Middle frontal gyrus (tissue), 1 donor: ENCODE results near the gene DPM3.
"Not testable (repeated sequence)": the region's sequence is repeated elsewhere in the genome, so short reads cannot be mapped to it uniquely, and the experiment has no call there.

Source experiments
- DNase-seq: peaks from one replicate; pipeline ENCODE4 v3.0.0-alpha.2; 2015; ENCODE audit warnings: low spot score; ENCODE audit errors: extremely low spot score

The DPM3 gene

DNA sequence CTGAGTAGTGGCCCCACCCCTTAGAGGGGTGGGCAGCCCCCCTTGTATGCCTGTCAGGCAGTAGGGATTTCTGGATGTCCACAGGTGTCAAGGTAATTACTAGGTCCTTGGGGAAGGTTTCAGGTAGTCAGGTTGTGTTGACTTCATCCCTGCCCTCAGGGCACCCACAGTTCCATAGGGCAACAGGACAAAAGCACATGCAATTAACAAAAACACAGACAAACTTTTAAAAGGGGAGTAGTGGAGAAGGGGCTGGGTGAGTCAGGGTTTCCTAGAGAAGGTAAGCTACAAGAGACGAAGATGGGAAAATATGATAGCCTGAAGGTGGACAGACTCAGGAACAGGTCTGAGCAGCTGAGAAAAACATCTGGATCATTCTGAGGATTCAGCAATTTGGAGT lies 18.7 kb upstream of the DPM3 start:
- no peak for DNase-seq

DNA sequence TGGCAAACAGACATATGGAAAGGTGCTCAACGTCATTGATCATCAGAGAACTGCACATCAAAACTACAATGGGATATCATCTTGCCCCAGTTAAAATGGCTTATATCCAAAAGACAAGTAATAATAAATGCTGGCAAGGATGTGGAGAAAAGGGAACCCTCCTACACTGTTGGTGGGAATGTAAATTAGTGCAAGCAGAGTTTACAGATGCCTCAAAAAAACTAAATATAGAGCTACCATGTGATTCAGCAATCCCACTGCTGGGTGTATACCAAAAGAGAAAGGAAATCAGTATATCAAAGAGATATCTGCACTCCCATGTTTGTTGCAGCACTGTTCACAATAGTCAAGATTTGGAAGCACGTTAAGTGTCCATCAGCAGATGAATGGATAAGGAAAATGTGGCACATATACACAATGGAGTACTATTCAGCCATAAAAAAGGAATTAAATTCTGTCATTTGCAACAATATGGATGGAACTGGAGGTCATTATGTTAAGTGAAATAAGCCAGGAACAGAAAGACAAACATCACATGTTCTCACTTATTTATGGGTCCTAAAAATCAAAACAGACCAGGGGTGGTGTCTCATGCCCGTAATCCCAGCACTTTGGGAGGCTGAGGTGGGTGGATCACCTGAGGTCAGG lies 15.8 kb upstream of the DPM3 start:
- not testable (repeated sequence) for DNase-seq

DNA sequence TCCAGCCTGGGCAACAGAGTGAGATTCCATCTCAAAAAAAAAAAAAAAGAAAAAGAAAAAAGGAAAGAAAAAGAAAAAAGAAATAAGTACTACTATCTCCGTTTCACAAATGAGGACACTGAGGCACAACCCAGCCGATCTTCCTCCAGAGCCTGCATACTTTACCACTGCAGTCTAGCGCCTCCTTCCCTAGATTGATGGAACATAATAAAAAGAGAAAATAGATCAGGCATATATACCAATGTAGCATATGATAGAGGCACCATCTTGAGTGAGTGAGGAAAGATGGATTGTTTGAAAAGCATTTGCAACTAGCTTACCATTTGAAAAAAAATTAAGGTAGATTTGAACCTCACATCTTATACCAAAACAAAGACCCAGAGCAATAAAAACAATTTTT lies 5.2 kb upstream of the DPM3 start:
- DNase-seq, result no peak

DNA sequence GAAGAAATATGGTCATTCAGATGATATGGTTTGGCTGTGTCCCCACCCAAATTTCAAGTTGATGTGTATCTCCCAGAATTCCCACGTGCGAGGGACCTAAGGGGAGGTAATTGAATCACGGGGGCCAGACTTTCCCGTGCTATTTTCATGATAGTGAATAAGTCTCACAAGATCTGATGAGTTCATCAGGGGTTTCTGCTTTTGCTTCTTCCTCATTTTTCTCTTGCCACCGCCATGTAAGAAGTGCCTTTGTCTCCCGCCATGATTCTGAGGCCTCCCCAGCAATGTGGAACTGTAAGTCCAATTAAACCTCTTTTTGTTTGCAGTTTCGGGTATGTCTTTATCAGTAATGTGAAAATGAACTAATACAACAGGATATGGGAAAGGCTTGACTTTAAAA lies 1.4 kb upstream of the DPM3 start:
- DNase-seq, result no peak

DNA sequence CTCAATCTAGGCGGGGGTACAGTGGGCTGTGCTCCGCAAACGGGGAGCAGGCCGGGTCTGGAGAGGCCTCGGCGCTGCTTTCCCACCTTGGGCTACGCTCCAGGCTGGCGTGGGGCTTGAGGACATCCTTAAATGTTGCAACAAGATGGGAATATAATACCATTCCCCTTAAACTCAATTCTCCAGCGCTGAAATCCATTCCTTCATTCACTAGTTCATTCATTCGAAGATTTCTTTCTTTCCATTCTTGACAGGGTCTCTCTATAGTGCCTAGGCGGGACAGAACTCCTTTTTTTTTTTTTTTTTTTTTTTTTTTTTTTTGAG lies 261 bp upstream of the DPM3 start:
- DNase-seq, result no peak

DNA sequence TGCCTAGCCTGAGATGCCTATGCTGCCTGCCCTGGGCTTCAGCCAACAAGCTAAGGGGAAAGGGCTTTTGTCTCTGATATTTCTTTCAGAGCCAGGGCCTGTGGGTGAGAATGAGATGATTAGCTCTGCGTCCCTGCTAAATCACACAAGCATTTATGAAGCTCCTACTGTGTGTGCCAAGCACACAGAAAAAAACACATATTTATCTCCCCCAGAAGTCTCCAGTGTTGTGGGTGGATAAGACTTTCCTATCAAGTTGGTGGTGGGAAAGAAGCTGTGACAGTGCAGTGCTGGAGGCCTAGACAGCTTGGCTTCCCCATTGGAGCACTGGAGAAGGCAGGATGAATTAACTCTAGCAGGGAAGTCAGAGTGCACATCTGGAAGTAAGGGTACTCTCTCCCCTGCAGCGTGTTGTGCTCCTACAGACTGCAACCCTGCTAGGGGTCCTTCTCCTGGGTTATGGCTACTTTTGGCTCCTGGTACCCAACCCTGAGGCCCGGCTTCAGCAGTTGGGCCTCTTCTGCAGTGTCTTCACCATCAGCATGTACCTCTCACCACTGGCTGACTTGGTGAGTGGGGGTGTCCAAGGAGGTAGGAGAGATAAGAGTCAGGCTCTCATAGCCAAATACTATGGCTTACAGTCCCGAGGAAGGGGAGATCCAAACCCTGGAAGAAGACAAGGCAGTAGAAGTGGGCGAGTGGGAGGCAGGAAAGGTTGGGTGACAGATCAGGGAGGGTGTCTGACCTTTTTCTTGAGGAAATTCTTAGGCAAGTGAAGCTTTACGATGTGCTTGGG lies 3.0 kb downstream of the DPM3 start:
- no peak for DNase-seq

DNA sequence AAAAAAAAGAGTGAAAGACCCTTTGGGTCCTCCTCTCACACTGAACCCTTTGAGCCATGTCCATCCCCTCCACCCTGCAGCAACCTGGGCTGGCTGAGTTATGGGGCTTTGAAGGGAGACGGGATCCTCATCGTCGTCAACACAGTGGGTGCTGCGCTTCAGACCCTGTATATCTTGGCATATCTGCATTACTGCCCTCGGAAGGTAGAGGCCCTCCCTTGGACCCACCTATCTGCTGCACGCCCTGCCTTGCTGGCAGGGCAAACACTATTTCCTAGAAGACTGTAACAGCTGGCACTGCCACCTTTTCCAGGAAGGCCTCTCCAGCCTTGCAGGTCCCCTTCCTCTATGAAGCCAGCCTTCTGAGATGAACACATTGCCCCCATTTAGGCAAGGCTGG lies 3.6 kb downstream of the DPM3 start:
- DNase-seq, result no peak

DNA sequence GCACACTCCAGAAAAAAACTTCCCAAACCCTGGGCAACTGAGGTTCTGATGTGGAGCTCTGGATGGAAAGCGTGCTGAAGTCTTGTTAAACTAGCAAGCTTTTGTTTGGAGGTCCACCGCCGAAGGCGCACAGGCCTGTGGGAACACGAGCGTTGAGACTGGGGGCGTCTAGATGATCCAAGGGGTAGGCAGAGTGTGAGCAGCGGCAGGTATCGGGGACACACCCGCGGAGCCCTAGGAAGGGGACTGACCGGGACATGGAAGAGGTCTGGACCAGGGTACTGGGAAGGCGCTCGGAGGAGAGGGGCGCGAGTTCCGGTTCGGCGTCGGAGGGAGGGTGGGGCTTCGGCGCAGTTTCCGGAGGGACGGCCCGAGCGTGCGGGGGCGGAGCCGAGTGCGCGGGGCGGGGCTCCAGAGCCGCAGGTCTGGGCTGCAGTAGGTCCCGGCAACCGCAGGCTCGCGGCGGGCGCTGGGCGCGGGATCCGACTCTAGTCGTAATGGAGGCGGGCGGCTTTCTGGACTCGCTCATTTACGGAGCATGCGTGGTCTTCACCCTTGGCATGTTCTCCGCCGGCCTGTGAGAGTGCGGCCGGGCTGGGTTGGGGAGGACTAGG lies 4.8 kb downstream of the DPM3 start, which contains the start of gene SLC50A1:
Gene SLC50A1 (plus strand): TSS at position 438 of the 614 bp plus-strand sequence. CDS start 60 bp downstream, at position 498.
- DNase-seq, result peak; percentile 82

DNA sequence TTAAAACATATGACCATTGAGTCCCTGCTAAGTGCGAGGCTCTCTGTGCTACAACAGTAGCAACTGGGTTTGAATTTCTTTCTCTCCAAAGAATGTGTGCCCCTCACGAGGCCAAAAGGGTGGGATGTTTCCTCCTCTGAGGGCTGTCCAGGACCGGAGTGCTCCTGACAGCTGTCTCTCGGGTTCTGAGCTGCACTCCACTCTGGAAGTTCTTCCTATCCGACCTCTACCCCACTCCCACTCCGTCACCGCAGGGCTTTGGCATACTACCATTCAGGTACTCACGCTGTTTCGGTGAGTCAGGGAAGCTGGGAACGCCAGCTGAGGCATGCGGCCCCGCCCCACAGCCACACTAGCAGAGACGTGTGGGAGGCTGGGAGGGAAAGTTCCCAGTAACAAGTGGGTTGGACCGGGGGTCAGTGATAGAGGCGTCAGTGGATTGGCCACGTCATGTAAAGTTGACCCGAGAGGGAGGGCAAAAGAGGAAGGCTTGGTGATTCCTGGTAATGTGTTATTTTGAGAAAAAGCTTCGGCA lies 5.4 kb downstream of the DPM3 start:
- DNase-seq, result no peak

DNA sequence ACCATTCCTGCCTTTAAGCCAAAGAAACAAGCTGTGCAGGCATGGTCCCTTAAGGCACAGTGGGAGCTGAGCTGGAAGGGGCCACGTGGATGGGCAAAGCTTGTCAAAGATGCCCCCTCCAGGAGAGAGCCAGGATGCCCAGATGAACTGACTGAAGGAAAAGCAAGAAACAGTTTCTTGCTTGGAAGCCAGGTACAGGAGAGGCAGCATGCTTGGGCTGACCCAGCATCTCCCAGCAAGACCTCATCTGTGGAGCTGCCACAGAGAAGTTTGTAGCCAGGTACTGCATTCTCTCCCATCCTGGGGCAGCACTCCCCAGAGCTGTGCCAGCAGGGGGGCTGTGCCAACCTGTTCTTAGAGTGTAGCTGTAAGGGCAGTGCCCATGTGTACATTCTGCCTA lies 6.0 kb downstream of the DPM3 start:
- no peak for DNase-seq

DNA sequence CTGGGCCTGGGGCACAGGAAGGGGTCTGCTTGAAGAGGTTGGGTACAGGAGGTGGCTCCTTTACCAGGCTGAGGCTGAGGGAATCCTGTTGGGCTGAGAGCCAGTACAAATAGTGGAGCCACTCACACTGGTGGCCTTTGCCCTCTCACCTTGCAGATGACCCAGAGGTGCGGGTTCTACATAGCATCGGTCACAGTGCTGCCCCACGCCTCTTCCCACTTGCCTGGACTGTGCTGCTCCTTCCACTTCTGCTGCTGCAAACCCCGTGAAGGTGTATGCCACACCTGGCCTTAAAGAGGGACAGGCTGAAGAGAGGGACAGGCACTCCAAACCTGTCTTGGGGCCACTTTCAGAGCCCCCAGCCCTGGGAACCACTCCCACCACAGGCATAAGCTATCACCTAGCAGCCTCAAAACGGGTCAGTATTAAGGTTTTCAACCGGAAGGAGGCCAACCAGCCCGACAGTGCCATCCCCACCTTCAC lies 6.5 kb downstream of the DPM3 start:
- no peak for DNase-seq

DNA sequence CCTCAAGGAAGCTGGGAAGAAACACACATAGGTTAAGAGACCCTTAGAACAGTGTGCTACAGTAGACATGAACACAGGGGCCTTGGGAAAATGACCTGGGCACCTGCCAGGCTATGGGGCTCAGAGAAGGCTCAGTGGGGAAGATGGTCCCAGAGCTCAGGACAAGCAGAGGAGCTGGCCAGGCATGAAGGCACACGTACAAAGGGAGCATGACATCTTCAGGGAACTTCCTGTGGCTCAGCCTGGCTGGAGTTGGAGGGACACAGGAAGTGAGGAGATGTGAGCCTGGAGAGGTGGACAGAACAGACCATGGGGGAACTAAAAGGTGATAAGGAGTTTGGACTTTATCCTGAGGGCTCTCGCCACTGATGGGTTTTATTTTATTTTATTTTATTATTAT lies 8.5 kb downstream of the DPM3 start:
- no peak for DNase-seq

DNA sequence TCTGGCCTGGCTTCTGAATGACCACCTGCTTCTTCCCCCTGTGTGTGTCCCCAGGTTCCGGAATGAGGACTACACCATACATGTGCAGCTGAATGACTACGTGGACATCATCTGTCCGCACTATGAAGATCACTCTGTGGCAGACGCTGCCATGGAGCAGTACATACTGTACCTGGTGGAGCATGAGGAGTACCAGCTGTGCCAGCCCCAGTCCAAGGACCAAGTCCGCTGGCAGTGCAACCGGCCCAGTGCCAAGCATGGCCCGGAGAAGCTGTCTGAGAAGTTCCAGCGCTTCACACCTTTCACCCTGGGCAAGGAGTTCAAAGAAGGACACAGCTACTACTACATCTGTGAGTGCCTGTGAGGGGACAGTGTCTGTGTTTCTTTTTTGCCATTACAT lies 9.0 kb downstream of the DPM3 start:
- no peak for DNase-seq

DNA sequence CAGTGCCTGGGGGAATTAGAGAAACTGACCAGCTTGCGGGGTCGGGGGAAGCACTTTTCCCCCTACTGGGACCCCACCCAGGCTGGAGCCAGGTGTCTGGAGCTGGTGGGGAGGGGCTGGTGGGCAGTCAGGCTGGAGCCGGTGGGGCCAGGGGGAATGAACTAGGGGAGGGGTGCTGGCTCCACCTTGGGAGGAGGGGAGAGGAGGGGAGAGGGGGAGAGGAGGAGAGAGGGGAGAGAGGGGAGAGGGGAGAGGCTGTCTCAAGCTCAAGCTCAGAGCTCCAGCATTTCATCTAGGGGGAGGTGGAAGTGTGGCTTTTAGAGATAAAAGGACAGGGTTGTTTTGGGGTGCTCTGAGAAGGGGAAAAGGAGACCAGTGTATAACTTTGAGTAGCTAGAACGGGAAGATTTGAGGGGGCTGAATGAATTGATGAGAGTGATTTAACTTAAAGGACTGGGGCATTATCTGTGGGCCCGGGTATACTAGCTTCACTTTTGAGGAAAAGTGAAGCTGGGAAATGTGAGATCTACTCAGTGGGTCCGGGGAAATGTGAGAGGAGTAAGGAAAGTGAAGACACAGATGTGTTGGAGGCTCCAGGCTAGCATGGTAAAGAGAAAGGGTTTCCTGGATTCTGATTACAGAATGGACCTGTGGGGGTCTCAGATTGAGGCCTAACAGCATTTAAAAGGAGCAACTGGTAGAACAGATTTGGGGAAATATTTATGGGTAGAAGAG lies 9.9 kb downstream of the DPM3 start:
- DNase-seq, result no peak

DNA sequence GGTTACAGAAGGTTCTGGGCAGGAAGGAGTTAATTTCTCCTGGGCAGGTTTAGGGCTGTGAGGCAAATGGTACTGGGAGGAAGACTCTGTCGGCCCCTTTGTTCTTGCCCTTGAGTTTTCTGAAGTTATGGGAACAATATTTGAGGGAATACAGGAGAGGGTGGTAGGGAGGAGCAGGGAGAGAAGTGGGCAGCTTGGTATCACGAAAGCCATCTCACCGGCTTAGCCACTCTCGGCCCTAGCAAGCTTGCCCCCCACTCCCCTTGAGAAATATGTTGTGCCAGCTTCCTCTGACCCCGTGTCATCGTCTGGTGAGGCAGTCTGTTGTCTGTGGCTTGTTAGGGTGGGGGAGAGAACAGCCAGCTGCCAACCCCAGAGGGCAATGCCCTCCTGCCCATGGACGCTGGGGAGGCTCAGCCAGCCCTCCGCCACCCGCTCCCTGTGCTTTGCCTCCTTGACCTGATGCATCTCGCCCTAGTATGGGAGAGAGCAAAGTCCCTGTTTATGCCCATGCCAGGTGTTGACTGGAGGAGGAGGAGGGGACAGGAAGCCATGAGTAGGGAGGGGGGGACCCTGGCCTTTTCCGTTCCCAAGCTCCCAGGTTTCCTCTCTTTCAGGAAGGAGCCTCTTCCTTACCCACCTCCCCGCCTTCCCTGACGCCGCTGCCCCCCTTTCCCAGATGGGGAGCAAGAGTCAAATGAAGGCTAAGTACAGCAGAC lies 11.4 kb downstream of the DPM3 start:
- no peak for DNase-seq

DNA sequence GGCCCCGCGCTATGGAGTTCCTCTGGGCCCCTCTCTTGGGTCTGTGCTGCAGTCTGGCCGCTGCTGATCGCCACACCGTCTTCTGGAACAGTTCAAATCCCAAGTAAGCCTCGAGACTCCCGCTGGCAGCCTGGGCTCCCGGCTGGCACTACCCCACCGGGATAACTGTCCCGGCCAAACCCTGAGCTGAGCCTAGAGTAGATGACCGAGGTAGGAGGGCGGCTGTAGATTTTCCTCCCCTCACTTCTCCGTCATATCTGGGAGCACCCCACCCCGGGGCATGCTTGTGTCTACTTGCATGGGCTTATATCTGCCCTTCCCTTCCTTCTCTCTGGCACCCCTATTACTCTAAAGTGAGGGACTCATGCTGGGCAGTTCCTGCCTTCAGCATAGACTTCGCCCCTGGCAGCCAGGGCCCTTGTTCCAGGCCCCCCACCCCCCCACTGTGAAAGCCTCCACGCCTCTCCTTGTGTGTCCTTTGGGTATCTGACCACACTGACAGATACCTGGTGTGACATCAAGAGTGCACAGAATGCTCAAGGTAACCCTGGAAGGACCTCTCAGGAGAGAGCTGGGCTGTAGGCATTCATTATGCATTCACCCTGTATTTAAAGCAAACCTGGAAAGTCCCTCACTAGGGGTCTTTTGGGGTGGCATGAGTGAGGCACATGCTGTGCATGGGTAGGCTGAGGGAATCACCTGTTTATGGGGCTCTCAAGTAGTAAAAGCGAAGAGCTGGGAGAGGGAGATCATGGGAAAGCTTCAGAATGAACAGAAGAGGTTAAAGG lies 12.2 kb downstream of the DPM3 start:
- DNase-seq, result no peak

DNA sequence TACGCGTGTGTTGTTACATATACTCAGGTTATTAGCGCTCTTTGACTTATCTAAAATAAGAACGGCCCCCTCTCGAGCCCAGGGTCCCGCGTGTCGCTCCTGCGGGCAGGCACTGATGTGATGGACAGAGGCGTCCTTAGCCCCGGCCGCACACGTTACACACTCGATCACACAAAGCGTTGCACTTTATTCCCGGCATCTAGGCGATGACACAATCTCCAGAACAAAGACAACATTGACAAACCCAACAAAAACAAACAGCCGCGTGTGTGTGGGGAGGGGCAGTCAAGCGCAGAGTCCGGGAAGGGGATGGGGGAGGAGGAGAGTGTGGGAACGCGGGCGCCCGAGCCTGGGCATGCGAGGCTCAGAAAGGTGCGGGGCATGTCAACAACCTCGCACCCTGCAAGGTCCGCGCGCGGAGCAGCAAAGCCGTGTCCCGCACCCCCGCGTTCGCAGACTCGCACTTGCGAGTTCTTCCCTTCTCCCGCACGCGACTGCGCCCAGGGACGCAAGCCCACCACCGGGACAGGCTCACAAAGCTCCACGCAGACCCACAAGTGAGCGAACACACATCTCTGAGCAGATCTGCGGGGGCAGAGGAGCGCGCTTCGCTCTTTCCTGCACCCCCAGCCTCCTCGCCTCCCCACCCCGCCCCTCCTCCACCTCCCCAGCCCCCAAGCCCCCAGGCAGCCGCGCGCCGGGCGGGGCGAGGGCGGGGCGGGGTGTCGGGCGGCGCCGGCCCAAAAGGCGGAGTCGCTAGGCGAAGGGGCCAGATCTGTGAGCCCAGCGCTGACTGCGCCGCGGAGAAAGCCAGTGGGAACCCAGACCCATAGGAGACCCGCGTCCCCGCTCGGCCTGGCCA lies 13.0 kb downstream of the DPM3 start, which contains the start of gene EFNA1:
Gene EFNA1 (plus strand): TSS at position 772 of the 862 bp plus-strand sequence. CDS start 102 bp downstream, outside the sequence.
- peak; percentile 84 for DNase-seq

DNA sequence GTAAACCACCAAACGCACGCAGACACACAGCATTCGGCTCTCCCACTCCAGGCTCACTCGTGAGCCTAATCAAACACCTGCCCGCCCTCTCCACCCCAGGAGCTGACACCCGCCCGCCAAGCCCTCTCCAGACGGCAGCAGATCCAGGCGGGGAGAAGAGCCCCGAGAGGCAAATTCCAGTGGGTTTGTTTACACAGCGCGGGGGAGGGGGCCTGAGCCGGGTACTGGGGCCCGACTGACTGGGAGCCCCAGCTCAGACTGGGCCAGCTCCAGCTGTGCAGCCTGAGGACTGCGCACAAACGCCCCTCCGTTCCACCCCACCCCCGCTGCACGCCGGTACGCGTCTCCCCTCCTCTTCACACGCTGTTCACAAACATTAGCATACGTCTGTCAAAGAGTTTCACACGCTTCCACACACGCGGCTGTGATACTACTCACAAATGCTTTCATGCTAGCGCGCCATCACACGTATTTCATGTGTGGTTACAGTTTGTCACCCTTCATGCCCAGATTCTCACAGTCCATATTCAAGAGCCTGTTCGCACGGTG lies 13.7 kb downstream of the DPM3 start:
- DNase-seq, result no peak
